GM18520 (cell line): ENCODE data around the gene CST9L.
"Not testable (repeated sequence)": the region's sequence is repeated elsewhere in the genome, so short reads cannot be mapped to it uniquely, and the experiment has no call there.

Source experiments
- ATAC-seq: cut with Tn5 transposase; IDR thresholded peaks from one replicate; pipeline ENCODE4 v1.9.1; 2021; ENCODE audit not compliant: unreplicated experiment

CST9L gene

GRCh38 chr20:23586735-23587525 is 18.6 kb upstream of the CST9L start:
- no peak for ATAC-seq

- no peak for ATAC-seq
These were observed 17.8 kb upstream of the CST9L start for GRCh38 chr20:23585808-23586734.

GRCh38 chr20:23585449-23585807 is 17.1 kb upstream of the CST9L start:
- ATAC-seq: no peak

GRCh38 chr20:23584434-23585199 is 16.3 kb upstream of the CST9L start:
- no peak for ATAC-seq

GRCh38 chr20:23583526-23583925 is 15.2 kb upstream of the CST9L start:
- ATAC-seq: no peak

- ATAC-seq: no peak
These were observed 14.0 kb upstream of the CST9L start for GRCh38 chr20:23582293-23582692.

GRCh38 chr20:23581833-23582232 is 13.5 kb upstream of the CST9L start:
- ATAC-seq: not testable (repeated sequence)

GRCh38 chr20:23574977-23575376 is 6.7 kb upstream of the CST9L start:
- no peak for ATAC-seq

GRCh38 chr20:23570178-23570760 is 2.0 kb upstream of the CST9L start:
- ATAC-seq: no peak

GRCh38 chr20:23569570-23569969 is 1.3 kb upstream of the CST9L start:
- no peak for ATAC-seq

- ATAC-seq: no peak
These were observed 667 bp upstream of the CST9L start for GRCh38 chr20:23568971-23569330.

GRCh38 chr20:23566199-23566932 is 1.9 kb downstream of the CST9L start:
- no peak for ATAC-seq

- ATAC-seq: no peak
These were observed 2.7 kb downstream of the CST9L start for GRCh38 chr20:23565503-23566045.

GRCh38 chr20:23564927-23565326 is 3.4 kb downstream of the CST9L start:
- no peak for ATAC-seq

GRCh38 chr20:23562721-23563342 is 5.5 kb downstream of the CST9L start:
- no peak for ATAC-seq

GRCh38 chr20:23554401-23554800 is 13.9 kb downstream of the CST9L start:
- no peak for ATAC-seq

GRCh38 chr20:23551786-23552185 is 16.5 kb downstream of the CST9L start:
- ATAC-seq: no peak

GRCh38 chr20:23551383-23551782 is 16.9 kb downstream of the CST9L start:
- ATAC-seq: no peak

- ATAC-seq: no peak
These were observed 18.1 kb downstream of the CST9L start for GRCh38 chr20:23550227-23550626.

GRCh38 chr20:23548408-23548807 is 19.9 kb downstream of the CST9L start:
- ATAC-seq: no peak
